Skeletal muscle cell (primary cell): Measurements from ENCODE around the gene AP5Z1.

Experiments
- DNase-seq: peaks from one replicate; pipeline ENCODE4 v3.0.0-alpha.2; 2010; ENCODE audit warnings: low read depth
- H3K4me3 ChIP-seq: 2 replicates; pipeline ENCODE4 v1.5.1; 2011; ENCODE audit warnings: low read depth, mild to moderate bottlenecking, control low read depth, low read length, moderate library complexity

AP5Z1 gene

DNA sequence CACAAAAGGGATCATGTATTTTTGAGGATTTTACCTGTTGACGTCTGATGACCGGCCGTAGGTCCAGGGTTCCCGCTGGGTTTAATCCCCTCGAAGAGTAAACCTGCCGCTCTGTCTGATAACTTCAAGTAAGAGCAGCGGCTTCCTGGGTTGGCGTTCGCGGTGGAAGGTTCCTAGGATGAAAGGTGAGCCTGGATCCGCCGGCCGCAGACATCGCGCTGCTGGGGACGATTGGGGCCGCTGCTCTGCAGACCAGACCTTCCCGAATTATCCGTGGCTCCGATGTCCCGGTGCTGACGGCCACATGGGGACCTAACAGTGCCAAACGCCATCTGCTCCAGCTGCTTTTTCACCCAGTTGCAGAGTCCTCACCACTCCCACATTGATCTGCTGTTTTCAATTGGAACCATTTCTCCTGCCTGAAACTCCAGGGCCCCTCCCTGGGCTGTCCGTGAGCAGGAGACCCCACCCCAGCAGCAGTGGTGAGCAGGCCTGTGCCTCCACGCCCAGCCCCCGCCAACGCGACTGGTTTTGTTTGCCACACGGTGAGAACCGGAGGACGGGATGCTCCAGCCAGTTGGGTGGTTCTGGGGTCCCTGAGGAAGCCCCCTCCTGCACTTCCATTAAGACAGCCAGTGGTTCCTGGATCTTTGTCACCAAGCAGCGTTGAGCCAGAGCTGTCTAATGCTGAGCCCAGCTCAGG lies 12.2 kb upstream of the AP5Z1 start:
- DNase-seq, result no peak

DNA sequence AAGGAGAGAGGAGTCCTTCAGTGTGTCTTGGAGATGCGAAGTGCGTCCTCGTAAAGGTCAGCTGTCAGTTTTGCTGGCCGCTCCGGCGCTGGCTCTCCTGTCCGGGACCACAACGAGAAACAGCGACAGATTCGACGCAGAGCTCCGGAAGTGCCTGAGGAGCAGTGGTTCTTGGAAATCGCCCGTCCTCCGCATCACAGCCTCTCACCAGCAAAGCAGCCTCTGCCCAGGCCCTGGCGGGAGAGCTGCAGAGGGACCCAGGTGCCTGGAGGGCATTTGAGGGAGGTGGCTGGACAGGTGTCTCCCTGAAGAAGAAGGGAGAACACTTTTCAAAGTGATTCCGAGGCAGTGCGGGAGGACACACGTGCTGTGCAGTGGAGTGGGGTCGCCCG lies 11.6 kb upstream of the AP5Z1 start:
- no peak overlapping the region for H3K4me3 ChIP-seq

More for the DNA sequence above, 12.2 kb upstream of the AP5Z1 start:
- no peak overlapping the region for H3K4me3 ChIP-seq

GRCh38 chr7:4764402-4765007 lies 10.9 kb upstream of the AP5Z1 start:
- DNase-seq, result no peak
- H3K4me3 ChIP-seq, result no peak overlapping the region

More for the DNA sequence above, 11.6 kb upstream of the AP5Z1 start:
- DNase-seq, result no peak

GRCh38 chr7:4765776-4766490 lies 9.5 kb upstream of the AP5Z1 start:
- no peak for DNase-seq
- no peak overlapping the region for H3K4me3 ChIP-seq

GRCh38 chr7:4766666-4767519 lies 8.5 kb upstream of the AP5Z1 start:
- DNase-seq, result no peak

DNA sequence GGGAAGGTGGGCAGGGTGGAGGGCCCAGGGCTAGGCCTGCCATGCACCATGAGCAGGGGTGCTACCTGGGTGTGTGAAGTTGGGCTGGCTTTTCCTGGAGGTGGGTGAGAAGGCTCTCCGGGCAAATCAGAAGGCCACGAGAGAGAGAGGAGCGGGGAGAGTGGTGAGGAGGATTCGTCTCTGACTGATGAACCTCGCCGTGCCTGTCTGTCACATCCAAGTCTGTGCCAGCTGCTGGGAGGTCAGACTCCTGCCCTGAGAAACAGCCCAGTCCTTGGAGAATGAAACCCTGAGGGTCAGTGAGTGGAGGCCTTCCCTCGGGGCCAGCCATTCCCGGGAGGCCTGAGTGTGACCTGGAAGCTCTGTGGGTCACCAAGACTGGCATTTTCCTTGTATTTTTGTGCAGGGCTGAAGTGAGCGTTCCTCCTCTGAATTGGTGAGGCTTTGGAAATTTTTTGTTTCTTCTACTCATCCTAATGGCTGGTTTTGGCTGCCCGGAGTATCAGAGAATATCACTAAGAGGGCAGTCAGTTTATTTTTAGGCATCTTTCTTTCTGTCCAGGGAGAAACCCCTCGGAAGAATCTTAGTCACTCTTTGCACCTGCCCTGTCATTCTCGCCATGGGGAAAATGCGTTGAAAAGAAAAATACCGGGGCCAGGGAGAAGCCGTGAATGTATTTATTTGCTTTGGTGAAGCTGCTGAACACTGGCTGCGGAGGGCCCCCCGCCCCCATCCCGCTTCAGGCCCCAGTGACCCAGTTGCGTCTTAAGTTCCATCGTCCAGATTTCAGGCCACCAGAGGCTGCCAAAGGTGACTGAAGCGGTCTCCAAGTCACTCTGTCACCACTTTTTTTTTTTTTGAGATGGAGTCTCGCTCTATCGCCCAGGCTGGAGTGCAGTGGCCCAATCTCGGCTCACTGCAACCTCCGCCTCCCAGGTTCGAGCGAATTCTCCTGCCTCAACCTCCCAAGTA lies 6.5 kb upstream of the AP5Z1 start:
- H3K4me3 ChIP-seq, result no peak overlapping the region
- no peak for DNase-seq

More at GRCh38 chr7:4766666-4767519, 8.5 kb upstream of the AP5Z1 start:
- H3K4me3 ChIP-seq, result no peak overlapping the region

- no peak overlapping the region for H3K4me3 ChIP-seq
- no peak for DNase-seq
Observed at GRCh38 chr7:4769761-4770160, 5.7 kb upstream of the AP5Z1 start.

DNA sequence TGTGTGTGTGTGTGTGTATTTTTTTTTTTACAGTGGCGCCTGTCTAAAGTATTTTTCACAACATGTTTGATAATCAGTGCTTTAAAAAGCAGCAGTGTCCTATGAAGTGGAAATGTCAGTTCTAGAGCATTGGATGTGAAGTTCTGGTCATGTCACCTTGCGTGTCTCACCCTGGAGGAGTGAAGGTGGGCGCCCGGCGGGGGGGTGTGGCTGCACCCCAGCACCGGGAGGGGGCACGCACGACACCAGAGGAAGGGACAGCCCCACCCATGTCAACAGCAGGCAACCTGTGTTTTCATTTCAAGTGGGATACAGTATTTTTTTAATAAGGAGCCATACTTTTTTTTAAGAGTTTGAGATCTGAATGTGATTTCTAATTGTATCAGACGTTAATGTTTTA lies 4.5 kb upstream of the AP5Z1 start:
- no peak overlapping the region for H3K4me3 ChIP-seq
- DNase-seq, result no peak

DNA sequence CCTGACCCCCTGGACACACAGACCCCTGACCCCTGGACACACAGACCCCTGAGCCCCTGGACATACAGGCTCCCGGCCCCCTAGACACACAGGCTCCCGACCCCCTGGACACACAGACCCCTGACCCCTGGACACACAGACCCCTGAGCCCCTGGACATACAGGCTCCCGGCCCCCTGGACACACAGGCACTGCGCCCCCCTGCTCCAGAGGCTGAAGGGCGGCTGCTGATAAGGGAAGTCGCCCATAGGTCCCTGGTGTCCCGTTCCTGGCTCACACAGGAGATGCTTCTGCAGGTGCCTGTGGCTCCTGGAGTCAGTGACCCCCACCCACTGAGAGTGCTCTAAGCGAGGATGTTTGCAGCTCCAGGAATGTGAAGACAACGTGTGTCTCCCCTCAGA lies 3.7 kb upstream of the AP5Z1 start:
- no peak for DNase-seq
- no peak overlapping the region for H3K4me3 ChIP-seq

DNA sequence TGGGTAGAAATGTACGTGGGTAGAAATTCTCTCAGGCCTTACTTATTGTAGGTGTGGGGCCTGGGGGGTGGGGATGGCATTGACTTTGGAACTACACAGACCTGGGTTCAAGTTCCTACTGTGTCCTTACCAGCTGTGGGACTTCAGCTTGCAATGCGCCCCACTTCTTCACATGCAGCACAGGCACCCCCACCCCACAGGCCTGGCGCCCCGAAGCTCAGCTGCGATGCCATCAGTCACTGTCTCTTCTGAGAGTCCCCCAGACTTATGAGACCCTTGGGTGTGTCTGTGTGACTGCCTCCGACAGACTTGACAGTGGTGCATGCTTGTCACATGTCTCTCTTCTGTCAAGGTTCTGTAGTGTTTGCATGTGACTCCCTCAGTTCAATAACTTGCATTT lies 3.1 kb upstream of the AP5Z1 start:
- H3K4me3 ChIP-seq, result no peak overlapping the region
- no peak for DNase-seq

DNA sequence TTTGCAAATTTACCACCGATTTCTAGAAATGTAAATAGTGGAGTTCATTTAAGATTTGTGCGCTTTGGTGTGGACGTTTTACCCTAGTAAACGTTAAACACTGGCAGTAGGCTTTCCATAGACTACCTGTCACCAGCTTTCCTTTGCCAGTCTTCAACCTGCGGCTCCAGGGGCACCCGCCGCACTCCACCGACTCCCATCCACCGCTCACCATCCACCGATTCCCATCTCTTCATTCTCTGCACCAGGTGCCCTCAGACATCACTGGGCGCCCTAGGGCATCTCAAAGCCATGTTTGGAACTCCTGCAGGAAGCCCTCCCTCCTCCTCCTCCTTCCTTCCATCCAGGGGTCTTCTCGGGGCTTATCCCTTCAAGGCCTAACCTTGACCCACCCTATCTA lies 1.4 kb upstream of the AP5Z1 start:
- DNase-seq, result no peak
- H3K4me3 ChIP-seq, result no peak overlapping the region

DNA sequence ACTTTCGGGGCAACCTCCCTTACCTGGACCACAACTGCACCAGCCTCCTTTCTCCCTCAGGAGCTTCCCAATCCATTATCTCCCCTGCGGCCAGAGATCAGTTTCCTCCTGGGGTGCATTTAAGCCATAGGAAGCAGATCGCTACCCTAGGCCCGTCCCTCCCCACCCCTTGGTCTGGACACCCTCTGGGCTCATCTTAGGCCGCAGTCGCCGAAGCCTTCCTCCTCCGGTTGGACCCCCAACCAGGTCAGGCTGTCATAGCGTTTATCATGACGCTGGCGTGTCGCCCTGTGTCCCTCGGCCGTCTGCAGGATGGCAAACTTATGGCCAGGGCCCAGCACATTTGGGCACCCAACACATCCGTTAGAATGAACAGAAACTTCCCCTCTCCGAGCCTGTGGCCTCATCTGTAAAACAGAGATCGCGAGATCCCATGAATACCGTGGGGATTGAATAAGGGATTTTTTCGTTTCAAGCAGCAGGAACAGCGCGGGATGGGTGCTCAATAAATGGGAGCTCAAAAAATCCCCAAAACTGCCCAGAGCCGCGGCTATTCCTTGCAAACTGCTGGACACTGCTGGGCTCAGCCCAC lies 669 bp upstream of the AP5Z1 start:
- H3K4me3 ChIP-seq, result peak overlapping the region; percentile 96
- peak; percentile 40 for DNase-seq

- DNase-seq, result no peak
- peak overlapping the region; percentile 96 for H3K4me3 ChIP-seq
Observed at GRCh38 chr7:4775848-4776623, 613 bp downstream of the AP5Z1 start.

DNA sequence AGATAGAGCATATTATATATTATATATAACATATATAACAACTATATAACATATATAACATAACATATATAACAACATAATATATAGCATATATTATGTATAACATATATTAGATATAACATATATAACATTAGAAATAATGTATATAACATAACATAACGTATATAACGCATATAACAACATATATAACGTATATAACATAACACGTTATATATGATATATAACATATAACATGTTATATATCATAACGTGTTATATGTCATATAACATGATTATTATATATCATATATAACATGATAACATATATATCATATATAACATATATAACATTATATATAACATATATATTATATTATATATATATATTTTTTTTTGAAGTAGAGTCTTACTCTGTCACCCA lies 3.7 kb downstream of the AP5Z1 start:
- H3K4me3 ChIP-seq, result no peak overlapping the region
- no peak for DNase-seq

DNA sequence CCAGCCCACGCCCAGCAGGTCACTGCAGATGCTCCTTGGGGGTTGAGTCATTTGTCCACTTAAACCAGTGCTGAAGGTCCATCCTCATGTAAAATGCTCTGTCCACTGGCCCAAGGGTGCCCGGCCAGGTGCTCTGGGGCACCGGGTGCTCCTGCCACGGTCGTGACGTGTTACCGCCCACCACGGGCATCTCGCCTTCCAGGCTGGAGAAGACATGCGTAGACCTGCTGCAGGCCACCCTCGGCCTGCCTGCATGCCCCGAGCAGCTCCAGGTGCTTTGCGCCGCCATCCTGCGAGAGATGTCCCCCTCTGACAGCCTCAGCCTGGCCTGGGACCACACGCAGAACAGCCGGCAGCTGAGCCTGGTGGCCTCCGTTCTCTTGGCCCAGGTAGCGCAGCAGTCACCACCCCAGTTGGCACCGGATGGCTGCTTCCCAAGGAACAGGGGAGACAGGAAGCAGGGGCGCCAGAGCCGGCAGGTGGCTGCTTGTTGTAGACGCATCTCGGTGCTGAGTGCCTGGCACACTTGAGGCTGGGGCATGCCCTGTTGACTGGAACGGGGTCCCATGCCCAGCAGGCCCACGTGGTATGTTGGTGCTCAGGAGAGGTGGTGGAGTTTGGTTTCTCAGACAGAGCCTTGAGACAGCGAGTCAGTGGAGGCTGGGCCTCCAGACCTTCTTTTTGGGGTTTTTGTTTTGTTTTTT lies 6.1 kb downstream of the AP5Z1 start:
- no peak overlapping the region for H3K4me3 ChIP-seq
- no peak for DNase-seq

DNA sequence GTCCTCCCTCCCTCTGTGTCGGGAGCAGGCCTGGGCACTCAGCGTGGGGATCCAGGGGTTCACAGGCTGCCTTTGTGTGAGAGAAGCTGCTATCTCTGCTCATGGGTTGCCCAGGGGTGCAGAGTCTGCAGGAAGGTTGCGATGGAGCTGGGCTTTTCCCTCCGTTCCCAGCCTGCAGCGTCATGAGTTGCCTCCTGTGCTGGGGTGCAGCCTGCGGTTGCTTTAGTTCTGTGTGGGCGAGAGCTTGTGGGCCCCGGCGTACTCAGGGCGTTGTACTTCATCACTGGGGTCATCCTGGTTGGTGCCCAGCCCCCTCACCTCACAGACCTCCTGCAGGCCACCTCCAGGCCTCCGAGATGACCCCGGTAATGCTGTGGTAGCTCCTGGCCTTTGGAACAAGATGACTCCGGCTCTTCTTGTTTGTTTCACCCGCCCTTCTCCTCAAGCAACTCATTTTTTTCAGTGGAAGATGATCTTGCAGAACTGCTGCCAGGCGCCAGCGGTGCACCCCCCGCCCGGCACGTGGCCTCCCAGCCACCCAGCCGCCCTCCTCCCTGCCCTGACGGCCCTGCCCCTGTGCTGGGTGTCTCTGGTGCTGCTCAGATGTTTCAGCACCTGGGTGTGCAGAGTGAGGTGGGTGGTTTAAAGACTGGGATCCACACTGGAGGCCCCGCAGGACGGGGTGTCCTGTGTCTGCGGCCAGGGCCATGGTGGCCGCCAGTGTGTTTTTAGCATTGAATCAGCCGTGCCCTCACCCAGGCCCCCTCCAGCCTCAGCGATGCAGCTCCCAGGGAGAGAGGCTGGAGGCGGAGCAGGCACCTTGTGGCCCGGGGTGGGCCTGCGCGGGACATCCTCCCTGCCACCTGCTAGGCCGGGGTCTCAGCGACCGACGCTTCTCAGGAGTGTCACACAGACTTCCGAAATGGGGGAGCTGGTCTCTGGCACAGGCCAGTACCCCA lies 7.2 kb downstream of the AP5Z1 start:
- no peak overlapping the region for H3K4me3 ChIP-seq
- no peak for DNase-seq
